HUES48 (cell line): Measurements from ENCODE around the gene UBE2S.

Experiments
- H3K27ac ChIP-seq: one replicate; pipeline ENCODE4 v1.7.0; 2013; ENCODE audit warnings: low read depth, low read length, inconsistent platforms
- H3K27me3 ChIP-seq: 2 replicates; pipeline ENCODE4 v1.6.1; 2013; ENCODE audit warnings: mild to moderate bottlenecking, low read length; ENCODE audit not compliant: control insufficient read depth, insufficient read depth
- H3K36me3 ChIP-seq: 2 replicates; pipeline ENCODE4 v1.6.1; 2013; ENCODE audit warnings: low read length; ENCODE audit not compliant: control insufficient read depth, insufficient read depth
- H3K4me1 ChIP-seq: 2 replicates; pipeline ENCODE4 v1.6.1; 2013; ENCODE audit warnings: mild to moderate bottlenecking, low read length; ENCODE audit not compliant: control insufficient read depth, insufficient read depth
- H3K4me3 ChIP-seq: 2 replicates; pipeline ENCODE4 v1.5.1; 2013; ENCODE audit warnings: mild to moderate bottlenecking, low read depth, low read length
- H3K9ac ChIP-seq: 2 replicates; pipeline ENCODE4 v1.6.1; 2013; ENCODE audit warnings: mild to moderate bottlenecking, low read depth, low read length, moderate library complexity
- H3K9me3 ChIP-seq: 2 replicates; pipeline ENCODE4 v1.6.1; 2013; ENCODE audit warnings: low read length; ENCODE audit not compliant: control insufficient read depth, insufficient read depth

The UBE2S gene

DNA sequence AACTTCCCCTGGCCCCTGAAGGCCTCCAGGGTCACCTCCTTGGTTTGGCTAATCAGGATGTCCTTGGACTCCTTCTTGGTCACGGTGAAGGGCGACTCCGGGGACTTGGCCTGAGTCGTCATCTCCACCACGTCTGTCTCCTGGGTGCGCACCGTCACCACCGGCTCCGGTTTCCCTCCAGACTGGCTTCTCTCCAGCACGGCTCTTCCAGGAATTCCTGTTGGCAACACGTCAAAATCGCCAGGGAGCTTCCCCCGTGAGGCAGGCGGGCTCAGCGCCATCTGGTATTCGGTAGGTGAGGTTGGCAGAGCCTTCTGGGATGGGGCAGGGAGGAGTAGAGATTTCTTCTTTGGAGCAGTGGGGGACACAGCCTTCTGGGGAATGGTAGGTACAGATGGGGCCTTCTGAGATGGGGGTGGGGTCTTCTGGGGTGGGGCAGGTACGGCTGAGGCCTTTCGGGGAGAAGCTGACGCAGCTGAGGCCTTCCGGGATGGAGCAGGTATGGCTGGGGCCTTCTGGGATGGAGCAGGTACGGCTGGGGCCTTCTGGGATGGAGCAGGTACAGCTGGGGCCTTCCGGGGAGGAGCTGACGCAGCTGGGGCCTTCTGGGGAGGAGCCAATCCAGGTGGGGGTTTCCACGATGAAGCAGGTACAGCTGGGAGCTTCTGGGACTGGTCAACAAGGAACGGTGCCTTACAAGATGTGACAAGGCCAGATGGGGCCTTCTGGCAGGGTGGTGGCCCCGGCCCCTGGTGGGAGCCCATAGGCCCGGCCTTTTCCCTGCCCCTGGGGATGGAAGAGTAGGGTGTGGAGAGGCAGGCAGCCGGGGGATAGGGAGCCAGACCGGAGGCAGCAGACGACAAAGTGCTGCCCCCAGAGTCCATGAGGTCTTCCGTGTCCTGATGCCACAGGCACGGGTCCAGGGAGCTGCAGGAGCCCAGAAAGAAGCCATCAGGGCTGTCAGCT lies 48.4 kb downstream of the UBE2S start:
- Histone ChIP-seq H3K9me3 (no peaks in the 10 kb centered on the region), H3K36me3 (no peaks in the 10 kb centered on the region), H3K27me3 (peaks cover 35% of the 10 kb centered on the region), H3K27ac (no peak overlapping the region), H3K9ac (no peak overlapping the region), H3K4me1 (peaks cover 11% of the 10 kb centered on the region; the same call in 1 of the 2 replicates), H3K4me3 (no peak overlapping the region)

DNA sequence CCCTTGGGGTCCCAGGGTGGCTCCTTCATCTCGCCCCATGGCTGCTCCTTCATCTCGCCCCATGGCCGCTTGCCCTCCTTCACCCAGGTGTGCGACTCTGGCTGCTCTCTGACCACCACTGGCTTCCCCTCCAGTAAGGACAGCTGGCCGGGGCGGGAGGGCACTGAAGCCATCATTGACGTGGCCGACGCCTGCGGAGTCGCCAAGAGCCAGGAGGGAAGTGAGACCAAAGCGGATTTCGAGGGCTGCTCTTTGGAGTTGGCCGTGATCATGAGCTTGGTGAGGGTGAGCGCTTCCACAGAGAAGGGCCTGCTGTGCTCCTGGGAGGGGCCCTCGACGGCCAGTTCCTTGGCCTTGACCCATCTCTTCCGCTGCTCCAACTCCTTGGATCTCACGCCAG lies 49.1 kb downstream of the UBE2S start:
- H3K4me1 ChIP-seq: peaks cover 11% of the 10 kb centered on the region
- no peak overlapping the region for H3K4me3 ChIP-seq
- H3K27me3 ChIP-seq: peaks cover 39% of the 10 kb centered on the region
- no peaks in the 10 kb centered on the region for H3K36me3 ChIP-seq
- no peaks in the 10 kb centered on the region for H3K9me3 ChIP-seq
- no peak overlapping the region for H3K27ac ChIP-seq
- no peak overlapping the region for H3K9ac ChIP-seq

DNA sequence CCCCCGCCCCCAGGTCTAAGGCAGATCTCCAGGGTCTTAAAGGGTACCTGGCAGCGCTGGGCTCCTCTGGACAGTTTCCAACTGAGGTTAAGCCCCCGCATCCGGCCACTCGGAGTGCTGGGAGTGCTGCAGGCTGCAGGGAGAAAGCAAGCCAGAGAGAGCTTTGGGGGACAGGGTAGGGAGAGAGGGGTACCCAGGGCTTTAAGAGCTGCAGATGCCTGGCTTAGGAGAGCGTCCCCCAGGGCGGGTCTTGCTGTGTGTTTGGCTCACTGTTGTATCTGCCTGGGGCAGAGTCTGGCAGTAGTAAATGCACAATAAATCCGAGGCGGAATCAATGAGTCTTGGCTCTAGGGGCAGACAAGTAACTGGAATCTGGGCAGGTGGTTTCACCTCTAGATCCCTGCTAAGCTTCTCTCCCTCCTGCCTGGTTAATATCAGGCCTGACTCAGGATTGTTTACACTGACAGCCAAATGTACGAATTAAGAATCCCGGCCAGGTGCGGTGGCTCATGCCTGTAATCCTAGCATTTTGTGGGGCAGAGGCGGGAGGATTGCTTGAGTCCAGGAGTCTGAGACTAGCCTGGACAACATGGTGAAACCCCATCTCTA lies 52.3 kb downstream of the UBE2S start:
- Histone ChIP-seq H3K27me3 (peaks cover 58% of the 10 kb centered on the region), H3K4me3 (peak overlapping the region; percentile 32; the same call in 1 of the 2 replicates), H3K36me3 (no peaks in the 10 kb centered on the region), H3K4me1 (peaks cover 9% of the 10 kb centered on the region), H3K27ac (no peak overlapping the region), H3K9me3 (no peaks in the 10 kb centered on the region), H3K9ac (no peak overlapping the region)

DNA sequence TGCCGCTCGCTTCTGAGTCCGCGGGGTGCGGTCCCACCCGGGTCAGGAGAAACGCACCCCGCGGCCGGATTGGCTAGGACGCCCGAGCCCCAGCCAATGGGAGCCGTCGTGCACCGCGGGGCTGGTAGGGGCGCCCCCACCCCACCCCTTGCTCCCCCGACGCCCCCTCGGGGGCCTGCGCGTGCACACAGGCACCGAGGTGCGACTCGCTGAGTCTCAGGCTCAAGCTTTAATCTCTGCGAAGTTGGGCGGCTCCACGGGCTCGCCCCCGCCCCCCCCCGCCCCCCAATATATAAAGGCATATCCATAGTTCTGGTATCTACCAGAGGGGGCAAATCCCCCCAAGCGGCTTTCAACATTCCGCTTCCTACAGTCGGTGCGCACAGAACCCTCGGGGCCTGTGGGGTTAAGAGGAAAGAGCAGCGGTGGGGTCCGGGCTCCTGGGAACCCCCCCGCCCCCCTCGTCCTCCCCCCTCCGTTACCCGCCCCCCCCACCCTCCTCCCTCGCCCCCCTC lies 52.8 kb downstream of the UBE2S start, which contains the start of gene COX6B2:
TSS of gene COX6B2 (minus strand) at position 22 of the 515 bp plus-strand sequence. CDS start 198 bp downstream, outside the sequence.
- Histone ChIP-seq H3K27ac (no peak within 1 kb of the TSS), H3K27me3 (peaks cover 57% of the 10 kb centered on the region), H3K9me3 (no peaks in the 10 kb centered on the region), H3K9ac (no peak within 1 kb of the TSS), H3K36me3 (no peaks in the 10 kb centered on the region), H3K4me1 (peaks cover 13% of the 10 kb centered on the region), H3K4me3 (peak within 1 kb of the TSS; percentile 84)

DNA sequence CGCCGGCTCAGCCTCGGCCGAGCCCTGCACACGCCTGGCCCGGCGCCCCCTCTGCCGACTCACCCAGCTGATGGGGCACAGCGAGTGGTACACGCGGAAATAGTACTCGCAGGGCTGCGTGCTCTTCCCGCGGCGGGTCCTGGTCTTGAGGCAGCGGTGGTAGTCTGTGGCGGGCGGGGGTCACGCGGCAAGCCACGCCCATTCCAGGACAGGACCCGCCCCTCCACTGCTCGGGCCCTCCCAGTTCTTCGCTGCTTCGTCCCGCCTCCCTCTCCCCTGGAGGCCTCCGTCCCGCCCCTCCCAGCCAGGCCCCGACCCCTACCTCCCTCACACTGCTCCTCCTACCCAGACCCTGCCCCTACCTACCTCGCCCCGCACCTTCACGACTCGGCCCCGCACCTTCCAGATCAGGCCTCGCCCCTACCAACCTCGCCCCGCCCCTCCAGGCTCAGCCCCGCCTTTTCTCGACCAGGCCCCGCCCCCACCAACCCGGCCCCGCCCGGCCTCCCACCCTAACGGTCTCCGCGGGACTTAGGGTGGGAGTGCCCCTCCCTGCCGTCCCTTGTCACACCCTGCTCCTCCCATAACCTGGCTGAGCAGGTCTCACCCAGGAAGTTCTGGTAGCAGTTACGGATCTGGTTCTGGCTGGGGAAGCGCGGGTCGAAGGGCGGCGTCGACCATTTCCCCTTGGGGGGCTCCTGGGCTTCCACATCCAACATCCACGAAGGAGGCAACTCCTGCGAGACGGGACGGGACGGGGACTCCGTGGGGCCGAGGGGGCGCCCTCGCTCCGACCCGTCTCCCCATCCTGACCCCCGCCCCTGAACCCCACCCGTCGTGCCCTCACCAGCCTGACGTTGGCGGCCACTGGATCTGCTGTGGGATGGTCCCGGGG lies 53.5 kb downstream of the UBE2S start:
- peaks cover 3% of the 10 kb centered on the region; the same call in 1 of the 2 replicates for H3K36me3 ChIP-seq
- H3K9ac ChIP-seq: no peak overlapping the region
- H3K4me1 ChIP-seq: peaks cover 19% of the 10 kb centered on the region
- no peaks in the 10 kb centered on the region for H3K9me3 ChIP-seq
- peaks cover 54% of the 10 kb centered on the region for H3K27me3 ChIP-seq
- H3K4me3 ChIP-seq: peak overlapping the region; percentile 84
- no peak overlapping the region for H3K27ac ChIP-seq

DNA sequence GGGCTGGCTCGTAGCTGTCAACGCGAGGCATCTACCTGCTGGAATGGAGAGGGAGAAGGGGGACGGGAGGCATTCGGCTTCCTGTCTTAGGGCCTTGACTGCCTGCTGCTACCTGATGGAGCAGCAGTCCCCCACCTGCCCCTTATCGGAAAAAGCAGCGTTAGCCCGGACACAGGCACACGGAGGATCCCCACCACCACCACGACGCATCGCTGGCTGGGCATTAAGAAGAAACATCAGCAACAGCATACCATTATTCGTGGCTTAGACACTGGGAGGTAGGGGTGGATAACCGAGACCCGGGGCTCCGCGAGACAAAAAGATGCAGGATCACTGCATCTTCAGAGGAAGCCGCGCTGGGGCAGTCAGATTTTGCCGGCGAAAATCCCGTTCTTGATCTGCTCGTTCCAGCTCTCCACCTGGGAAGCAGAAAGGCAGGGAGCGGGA lies 54.2 kb downstream of the UBE2S start:
- Histone ChIP-seq H3K27me3 (peaks cover 54% of the 10 kb centered on the region), H3K9ac (no peak overlapping the region), H3K4me3 (peak overlapping the region; percentile 84)

DNA sequence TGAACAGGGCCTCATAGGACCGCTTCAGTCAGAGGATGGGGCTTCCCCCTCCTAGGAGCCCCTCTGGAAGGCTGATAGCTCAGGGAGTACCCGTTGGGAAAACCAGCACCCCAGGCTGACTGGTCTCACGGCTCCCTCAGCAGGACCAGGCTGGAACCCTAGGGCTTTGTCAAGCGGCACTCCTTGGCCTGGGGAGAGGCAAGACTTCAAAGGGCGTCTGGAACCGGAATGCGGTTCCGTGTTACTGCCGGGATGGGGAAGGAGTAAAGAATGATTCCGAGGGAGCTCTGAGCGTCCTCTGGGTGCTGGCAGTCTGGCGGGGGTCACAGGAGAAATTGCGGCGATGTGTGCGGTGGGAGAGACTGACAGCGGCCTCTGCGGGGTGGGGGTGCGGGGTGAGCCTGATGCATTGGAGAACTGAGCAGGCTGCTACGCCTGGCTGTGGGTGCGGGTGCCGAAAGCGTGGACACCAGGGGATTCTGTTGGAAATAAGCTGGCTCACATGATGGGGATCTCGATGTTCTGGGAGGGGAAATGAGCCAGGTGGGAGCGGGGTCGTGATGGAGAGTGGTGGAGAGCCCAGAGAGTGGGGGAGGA lies 54.9 kb downstream of the UBE2S start:
- H3K9me3 ChIP-seq: no peaks in the 10 kb centered on the region
- peak overlapping the region; percentile 84; the same call in 1 of the 2 replicates for H3K4me3 ChIP-seq
- H3K9ac ChIP-seq: no peak overlapping the region
- peaks cover 4% of the 10 kb centered on the region for H3K36me3 ChIP-seq
- peaks cover 33% of the 10 kb centered on the region for H3K4me1 ChIP-seq
- H3K27ac ChIP-seq: no peak overlapping the region
- peaks cover 54% of the 10 kb centered on the region for H3K27me3 ChIP-seq

More for the DNA sequence above, 54.2 kb downstream of the UBE2S start:
- Histone ChIP-seq H3K27ac (no peak overlapping the region), H3K9me3 (no peaks in the 10 kb centered on the region), H3K4me1 (peaks cover 26% of the 10 kb centered on the region), H3K36me3 (peaks cover 3% of the 10 kb centered on the region; the same call in 1 of the 2 replicates)

DNA sequence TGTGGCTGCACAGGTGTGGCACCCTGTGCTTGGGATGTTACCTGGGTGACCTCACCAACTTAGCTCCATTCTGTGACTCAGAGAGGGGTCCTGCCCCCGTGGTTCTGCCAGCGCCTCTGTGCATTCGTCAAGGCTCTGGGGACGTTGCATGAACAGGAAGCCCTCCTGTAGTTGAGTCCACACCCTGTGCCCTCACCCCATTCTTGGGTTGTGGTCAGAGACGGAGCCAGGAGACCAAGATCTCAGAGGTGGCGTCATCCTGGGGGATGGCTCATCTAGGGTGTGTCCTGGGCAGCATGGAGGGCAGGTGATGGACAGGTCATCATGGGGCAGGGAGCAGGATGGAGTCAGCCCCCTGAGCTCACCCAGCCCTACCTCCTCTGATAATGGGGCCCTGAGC lies 55.5 kb downstream of the UBE2S start:
- H3K9ac ChIP-seq: no peak overlapping the region
- H3K4me3 ChIP-seq: no peak overlapping the region
- peaks cover 10% of the 10 kb centered on the region for H3K36me3 ChIP-seq
- peaks cover 48% of the 10 kb centered on the region for H3K27me3 ChIP-seq
- no peak overlapping the region for H3K27ac ChIP-seq
- H3K9me3 ChIP-seq: no peaks in the 10 kb centered on the region
- peaks cover 34% of the 10 kb centered on the region for H3K4me1 ChIP-seq

DNA sequence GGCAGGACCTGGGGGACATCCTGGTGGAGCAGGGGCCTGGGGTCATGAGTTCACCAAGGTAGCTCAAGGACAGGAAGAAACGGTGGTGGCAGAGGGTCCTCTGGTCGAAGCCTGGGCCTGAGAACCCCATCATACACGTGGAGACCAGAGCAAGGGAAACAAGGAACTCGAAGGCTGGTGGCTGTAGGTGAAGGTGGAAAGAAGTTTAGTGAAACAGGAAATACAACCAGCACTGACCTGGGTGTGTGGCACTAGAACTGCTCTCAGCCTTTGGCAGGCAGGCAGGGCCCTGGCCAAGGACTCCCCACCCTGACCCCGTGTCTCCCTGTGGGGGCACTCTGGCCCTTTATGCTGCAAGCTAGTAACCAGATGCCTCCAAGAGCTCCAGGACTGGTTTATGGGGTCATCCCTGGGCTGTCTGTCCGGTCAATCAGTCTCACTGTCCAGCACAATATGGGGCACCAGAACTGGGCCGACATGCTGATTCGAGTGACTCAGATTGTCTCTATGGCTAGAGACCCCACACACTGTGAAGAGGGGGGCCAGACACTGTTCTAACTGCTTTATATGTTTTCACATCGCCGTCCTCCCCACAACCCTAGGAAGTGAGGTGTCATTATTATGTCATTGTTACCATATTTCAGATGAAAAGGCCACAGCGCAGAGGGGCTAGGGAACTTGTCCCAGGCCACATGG lies 56.8 kb downstream of the UBE2S start:
- H3K4me1 ChIP-seq: peaks cover 34% of the 10 kb centered on the region
- H3K9ac ChIP-seq: no peak overlapping the region
- H3K9me3 ChIP-seq: no peaks in the 10 kb centered on the region
- peaks cover 17% of the 10 kb centered on the region for H3K36me3 ChIP-seq
- no peak overlapping the region for H3K27ac ChIP-seq
- H3K4me3 ChIP-seq: no peak overlapping the region
- peaks cover 36% of the 10 kb centered on the region for H3K27me3 ChIP-seq
